ENCODE measurements around the gene GNAO1. TPM values are rescaled to one million over a fixed set of nuclear protein-coding genes. Genes with fewer than 3 reads are reported as not detected.

GNAO1 gene
- total and polyA plus RNA-seq, 9 of the 15 experiments (the other 6 are each of a cell fraction or from before 2014, with no cell fraction given): 0.07 to 0.42 (median 0.08) TPM; not detected in 5

DNA sequence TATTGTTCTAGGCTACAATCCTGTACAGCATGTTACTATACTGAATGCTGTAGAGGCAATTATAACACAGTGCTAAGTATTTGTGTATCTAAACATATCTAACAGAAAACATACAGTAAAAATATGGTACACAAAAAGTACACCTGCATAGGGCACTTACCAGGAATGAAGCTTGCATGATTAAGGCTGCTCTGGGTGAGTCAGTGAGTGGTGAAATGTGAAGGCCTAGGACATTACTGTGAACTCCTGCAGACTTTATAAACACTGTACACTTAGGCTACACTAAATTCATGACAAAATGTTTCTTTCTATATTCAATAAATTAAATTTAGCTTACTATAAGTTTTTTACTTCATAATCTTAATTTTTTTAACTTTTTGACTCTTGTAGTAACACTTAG is 196.9 kb downstream of the GNAO1 start:
- no peaks in the 10 kb centered on the region for H3K9me3 ChIP-seq (replicated peaks; ENCODE audit: control insufficient read depth, insufficient read depth, low read depth, low read length)
- POLR2A ChIA-PET: interaction anchor here (0.9 kb wide), 1 partner anchor 12 kb away, joined by 3 read pairs; no protein-coding TSS in a partner anchor
- ATAC-seq: no peak
- intact Hi-C loops (cut with micrococcal nuclease) (no loop called here), in situ Hi-C loops (cut with MboI) (no loop called here)
- H3K4me2 ChIP-seq (ENCODE audit: insufficient read depth, low read length): no peak overlapping the region
- H4K20me1 ChIP-seq (replicated peaks; ENCODE audit: control insufficient read depth, insufficient read depth, low read length): no peaks in the 10 kb centered on the region
- H3K36me3 ChIP-seq (ENCODE audit: control insufficient read depth, insufficient read depth, low read length): peaks cover 71% of the 10 kb centered on the region
- BruUV-seq (replicated peaks): no TSS peak
- no peak for DNase-seq (ENCODE audit: extremely low read depth in 1 of 4, low spot score in 3 of 4)
- H3K4me3 ChIP-seq: no peak overlapping the region
- H3K9me1 ChIP-seq (ENCODE audit: control insufficient read depth, insufficient read depth, low read length): no peaks in the 10 kb centered on the region
- H3K9ac ChIP-seq (ENCODE audit: insufficient read depth in 1 of 2, low read depth in 2 of 2, low read length in 2 of 2): no peak overlapping the region
- no peaks in the 10 kb centered on the region for H3K79me2 ChIP-seq (ENCODE audit: control insufficient read depth, insufficient read depth, low read length)
- H3K27ac ChIP-seq (ENCODE audit: extremely low read depth, low read depth, low read length): no peak overlapping the region
- no peak overlapping the region for H2AFZ ChIP-seq (ENCODE audit: low read depth, low read length)
- no peaks in the 10 kb centered on the region for H3K4me1 ChIP-seq (replicated peaks in 1 of 2; ENCODE audit: control insufficient read depth in 2 of 2, insufficient read depth in 2 of 2, low read length in 2 of 2)
- no peak for FAIRE-seq
- CTCF ChIA-PET (ENCODE audit: low intra/inter-chr PET ratio): no interaction called here
- no peaks in the 10 kb centered on the region for H3K27me3 ChIP-seq (ENCODE audit: control insufficient read depth in 2 of 2, insufficient read depth in 2 of 2, low read length in 2 of 2)
- TF ChIP-seq SMAD4 (CRISPR knock-in tag; conservative IDR thresholded peaks at IDR 0.05): no peak
- TF ChIP-seq, protein P1, sequence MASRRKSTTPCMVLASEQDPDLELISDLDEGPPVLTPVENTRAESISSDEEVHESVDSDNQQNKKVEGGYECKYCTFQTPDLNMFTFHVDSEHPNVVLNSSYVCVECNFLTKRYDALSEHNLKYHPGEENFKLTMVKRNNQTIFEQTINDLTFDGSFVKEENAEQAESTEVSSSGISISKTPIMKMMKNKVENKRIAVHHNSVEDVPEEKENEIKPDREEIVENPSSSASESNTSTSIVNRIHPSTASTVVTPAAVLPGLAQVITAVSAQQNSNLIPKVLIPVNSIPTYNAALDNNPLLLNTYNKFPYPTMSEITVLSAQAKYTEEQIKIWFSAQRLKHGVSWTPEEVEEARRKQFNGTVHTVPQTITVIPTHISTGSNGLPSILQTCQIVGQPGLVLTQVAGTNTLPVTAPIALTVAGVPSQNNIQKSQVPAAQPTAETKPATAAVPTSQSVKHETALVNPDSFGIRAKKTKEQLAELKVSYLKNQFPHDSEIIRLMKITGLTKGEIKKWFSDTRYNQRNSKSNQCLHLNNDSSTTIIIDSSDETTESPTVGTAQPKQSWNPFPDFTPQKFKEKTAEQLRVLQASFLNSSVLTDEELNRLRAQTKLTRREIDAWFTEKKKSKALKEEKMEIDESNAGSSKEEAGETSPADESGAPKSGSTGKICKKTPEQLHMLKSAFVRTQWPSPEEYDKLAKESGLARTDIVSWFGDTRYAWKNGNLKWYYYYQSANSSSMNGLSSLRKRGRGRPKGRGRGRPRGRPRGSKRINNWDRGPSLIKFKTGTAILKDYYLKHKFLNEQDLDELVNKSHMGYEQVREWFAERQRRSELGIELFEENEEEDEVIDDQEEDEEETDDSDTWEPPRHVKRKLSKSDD (conservative IDR thresholded peaks at IDR 0.05; ENCODE audit: low read length): no peak
- no peak for TF ChIP-seq BCOR (IDR thresholded peaks at IDR 0.05)
- no peak for TF ChIP-seq CHD2 (IDR thresholded peaks at IDR 0.05; ENCODE audit: low read depth, low read length)
- TF ChIP-seq, protein P2, sequence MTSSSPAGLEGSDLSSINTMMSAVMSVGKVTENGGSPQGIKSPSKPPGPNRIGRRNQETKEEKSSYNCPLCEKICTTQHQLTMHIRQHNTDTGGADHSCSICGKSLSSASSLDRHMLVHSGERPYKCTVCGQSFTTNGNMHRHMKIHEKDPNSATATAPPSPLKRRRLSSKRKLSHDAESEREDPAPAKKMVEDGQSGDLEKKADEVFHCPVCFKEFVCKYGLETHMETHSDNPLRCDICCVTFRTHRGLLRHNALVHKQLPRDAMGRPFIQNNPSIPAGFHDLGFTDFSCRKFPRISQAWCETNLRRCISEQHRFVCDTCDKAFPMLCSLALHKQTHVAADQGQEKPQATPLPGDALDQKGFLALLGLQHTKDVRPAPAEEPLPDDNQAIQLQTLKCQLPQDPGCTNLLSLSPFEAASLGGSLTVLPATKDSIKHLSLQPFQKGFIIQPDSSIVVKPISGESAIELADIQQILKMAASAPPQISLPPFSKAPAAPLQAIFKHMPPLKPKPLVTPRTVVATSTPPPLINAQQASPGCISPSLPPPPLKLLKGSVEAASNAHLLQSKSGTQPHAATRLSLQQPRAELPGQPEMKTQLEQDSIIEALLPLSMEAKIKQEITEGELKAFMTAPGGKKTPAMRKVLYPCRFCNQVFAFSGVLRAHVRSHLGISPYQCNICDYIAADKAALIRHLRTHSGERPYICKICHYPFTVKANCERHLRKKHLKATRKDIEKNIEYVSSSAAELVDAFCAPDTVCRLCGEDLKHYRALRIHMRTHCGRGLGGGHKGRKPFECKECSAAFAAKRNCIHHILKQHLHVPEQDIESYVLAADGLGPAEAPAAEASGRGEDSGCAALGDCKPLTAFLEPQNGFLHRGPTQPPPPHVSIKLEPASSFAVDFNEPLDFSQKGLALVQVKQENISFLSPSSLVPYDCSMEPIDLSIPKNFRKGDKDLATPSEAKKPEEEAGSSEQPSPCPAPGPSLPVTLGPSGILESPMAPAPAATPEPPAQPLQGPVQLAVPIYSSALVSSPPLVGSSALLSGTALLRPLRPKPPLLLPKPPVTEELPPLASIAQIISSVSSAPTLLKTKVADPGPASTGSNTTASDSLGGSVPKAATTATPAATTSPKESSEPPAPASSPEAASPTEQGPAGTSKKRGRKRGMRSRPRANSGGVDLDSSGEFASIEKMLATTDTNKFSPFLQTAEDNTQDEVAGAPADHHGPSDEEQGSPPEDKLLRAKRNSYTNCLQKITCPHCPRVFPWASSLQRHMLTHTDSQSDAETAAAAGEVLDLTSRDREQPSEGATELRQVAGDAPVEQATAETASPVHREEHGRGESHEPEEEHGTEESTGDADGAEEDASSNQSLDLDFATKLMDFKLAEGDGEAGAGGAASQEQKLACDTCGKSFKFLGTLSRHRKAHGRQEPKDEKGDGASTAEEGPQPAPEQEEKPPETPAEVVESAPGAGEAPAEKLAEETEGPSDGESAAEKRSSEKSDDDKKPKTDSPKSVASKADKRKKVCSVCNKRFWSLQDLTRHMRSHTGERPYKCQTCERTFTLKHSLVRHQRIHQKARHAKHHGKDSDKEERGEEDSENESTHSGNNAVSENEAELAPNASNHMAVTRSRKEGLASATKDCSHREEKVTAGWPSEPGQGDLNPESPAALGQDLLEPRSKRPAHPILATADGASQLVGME (CRISPR knock-in tag; IDR thresholded peaks at IDR 0.05): no peak
- no peak for TF ChIP-seq ZBTB1 (CRISPR knock-in tag; IDR thresholded peaks at IDR 0.05; ENCODE audit: borderline replicate concordance, low read depth)
- TF ChIP-seq, protein P3, sequence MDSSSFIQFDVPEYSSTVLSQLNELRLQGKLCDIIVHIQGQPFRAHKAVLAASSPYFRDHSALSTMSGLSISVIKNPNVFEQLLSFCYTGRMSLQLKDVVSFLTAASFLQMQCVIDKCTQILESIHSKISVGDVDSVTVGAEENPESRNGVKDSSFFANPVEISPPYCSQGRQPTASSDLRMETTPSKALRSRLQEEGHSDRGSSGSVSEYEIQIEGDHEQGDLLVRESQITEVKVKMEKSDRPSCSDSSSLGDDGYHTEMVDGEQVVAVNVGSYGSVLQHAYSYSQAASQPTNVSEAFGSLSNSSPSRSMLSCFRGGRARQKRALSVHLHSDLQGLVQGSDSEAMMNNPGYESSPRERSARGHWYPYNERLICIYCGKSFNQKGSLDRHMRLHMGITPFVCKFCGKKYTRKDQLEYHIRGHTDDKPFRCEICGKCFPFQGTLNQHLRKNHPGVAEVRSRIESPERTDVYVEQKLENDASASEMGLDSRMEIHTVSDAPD (CRISPR knock-in tag; IDR thresholded peaks at IDR 0.05): no peak
- no peak for TF ChIP-seq ILF3 (IDR thresholded peaks at IDR 0.05; ENCODE audit: borderline replicate concordance)
- TF ChIP-seq PTTG1 (tag; IDR thresholded peaks at IDR 0.05; ENCODE audit: low read depth): no peak
- no peak for TF ChIP-seq ZFX (CRISPR knock-in tag; IDR thresholded peaks at IDR 0.05)
- no peak for TF ChIP-seq CSDE1 (IDR thresholded peaks at IDR 0.05)
- TF ChIP-seq SIN3A (IDR thresholded peaks at IDR 0.05; ENCODE audit: borderline replicate concordance in 2 of 2, control insufficient read depth in 1 of 2, low read depth in 2 of 2, low read length in 2 of 2): no peak
- TF ChIP-seq TCF3 (CRISPR knock-in tag; IDR thresholded peaks at IDR 0.05): no peak
- no peak for TF ChIP-seq RBM39 (optimal IDR thresholded peaks at IDR 0.05; ENCODE audit: low read depth, low read length)
